DND-41 (cell line): ENCODE results near the gene MEX3B.

Experiments used
- CTCF ChIP-seq: IDR thresholded peaks from 2 replicates; pipeline ENCODE4 v1.5.1; 2012; ENCODE audit warnings: borderline replicate concordance, low read length, moderate library complexity, mild to moderate bottlenecking; ENCODE audit not compliant: poor library complexity, severe bottlenecking; ENCODE audit errors: extremely low read depth
- EZH2 ChIP-seq: IDR thresholded peaks from 3 replicates; pipeline ENCODE4 v1.6.1; 2012; ENCODE audit warnings: borderline replicate concordance, low read depth, mild to moderate bottlenecking, moderate library complexity, low read length, inconsistent platforms; ENCODE audit not compliant: severe bottlenecking

GRCh38 chr15:82060817-82061216, 15.0 kb upstream of the MEX3B start:
- TF ChIP-seq CTCF, result no peak
- TF ChIP-seq EZH2, result no peak
